HG02943 (cell line): ENCODE data around the gene TK2.
"Not testable (repeated sequence)": the region's sequence is repeated elsewhere in the genome, so short reads cannot be mapped to it uniquely, and the experiment has no call there.

Experiments
- ATAC-seq: cut with Tn5 transposase; IDR thresholded peaks from one replicate; pipeline ENCODE4 v1.9.1; 2021; ENCODE audit warnings: mild to moderate bottlenecking, low read depth, moderate library complexity; ENCODE audit not compliant: unreplicated experiment

TK2 gene

DNA sequence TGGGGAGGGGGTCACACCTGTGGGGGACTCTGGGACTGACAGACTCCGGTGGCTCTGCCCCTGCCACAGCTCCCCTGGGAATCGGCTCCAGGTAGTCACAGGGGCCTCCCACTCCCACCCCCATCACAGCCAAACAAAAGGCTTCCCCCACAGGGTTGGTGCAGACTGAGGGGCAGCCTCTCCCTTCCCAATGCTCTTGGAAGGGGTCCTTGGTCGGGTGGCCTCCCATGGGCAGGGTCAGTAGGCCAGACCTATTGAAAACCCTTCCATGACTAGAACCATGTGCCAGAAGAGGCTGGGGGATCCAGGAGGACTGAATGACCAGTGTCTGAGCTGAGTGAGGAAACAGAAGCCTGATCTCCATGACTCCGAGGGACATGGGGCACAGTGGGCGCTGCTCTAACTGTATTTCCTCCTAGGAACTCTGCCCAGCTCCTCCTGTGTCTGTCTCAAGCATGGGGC is 28.6 kb downstream of the TK2 start:
- ATAC-seq: no peak

DNA sequence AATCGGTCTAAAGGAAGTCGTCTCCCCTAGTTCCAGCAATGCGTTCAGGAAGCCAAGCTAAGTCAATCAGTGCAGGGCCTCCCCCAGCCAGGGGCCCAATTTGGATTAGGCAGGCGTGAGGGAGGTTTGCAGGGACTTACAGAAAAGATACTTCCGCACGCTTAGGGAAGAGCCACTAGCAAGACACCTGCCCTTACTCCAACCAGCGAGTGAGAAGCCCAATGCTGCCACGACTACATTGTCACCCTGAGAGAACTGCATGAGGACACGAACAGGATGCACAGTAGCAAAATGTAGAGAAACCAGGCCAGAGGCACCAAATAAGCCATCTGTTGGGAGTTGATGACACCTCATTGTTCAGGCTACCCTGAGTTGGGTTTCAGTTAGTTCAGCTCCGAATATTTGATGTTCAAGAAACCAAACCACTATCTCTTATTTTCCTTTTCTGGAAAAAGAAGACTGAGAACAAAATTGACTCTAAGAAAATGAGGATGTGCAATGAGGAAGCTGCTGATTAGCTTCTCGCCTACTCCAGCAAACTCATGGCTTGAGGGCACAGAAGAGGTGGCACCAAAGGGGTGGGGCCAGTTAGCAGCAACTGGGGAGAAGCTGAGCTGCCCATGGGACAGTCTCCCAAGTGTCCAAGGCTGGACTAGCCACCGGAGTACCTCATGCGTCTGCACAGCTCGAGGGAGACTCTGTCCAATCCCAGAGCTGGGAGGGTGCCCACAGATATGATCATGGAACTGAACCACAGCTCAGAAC is 29.3 kb downstream of the TK2 start:
- ATAC-seq: no peak

DNA sequence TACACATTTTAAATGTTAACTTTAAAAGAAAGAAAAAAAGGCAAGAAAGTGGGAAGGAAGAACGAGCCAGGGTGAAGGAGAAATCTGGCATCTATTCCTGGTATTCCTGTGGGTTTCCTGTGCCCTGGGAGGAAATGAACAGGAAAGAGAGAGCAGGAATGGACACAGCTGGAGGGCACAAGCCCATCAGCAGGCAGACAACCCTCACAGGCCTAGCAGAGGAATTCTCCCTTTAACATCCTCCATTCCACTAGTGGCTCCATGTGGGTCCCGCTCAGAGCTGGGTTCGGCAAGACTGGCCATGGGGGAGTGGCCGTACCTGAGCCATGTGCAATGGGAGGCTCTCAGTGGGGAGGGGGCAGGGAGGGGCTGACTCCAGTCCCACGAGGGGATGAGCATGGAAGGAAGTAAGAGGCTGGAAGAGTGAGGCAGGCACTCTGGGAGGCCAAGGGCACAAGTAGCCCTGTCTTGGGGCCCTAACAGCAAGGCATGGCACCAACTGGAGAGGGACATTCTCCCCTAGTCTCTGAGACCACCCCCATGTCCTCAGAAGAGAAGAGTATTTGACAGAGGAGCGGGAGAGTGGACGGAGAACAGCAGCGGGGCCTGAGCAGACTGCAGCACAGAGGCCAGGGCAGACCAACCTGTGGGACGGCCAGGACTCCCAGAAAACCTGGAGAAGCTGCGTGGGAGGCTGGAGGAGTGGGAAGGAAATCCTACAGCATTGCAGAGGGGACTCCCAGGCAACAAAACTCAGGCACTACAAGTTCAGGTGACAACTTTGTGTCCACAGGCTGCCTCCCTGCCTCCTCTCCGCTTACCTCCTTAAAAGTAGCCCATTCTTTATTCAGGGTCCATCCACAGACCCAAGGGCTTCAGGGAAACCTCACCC is 30.2 kb downstream of the TK2 start:
- no peak for ATAC-seq

DNA sequence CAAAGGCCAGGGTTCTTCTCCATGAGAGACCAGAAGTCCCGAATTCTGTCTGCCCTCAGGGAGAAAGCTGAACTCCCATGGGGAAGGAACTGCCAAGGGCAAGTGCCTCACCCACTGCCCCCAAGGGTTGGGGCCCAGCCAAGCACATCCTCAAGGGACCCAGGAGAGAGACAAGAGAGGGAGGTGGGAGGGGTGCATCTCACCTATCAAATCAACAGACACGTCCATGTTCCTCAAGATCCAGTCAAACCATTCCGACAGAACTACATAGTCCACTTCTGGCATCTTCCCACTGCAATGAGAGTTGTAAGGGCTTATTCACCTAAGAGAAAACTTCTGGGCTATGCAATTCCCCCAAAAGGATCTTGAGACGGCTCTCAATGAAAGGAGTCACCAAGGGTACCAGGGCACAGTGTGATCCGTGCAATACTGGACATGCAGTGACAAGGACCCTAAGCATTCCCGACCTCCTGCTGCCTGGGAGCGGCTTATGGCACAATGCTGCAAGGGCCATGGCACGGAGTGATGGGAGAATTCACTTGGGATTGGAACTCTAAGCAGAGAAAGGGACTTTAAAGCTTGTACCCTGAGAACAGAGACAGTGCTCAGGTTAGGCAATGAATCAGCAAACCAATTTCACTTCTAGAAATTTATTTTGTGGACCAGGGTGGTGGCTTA is 32.2 kb downstream of the TK2 start:
- ATAC-seq: no peak

DNA sequence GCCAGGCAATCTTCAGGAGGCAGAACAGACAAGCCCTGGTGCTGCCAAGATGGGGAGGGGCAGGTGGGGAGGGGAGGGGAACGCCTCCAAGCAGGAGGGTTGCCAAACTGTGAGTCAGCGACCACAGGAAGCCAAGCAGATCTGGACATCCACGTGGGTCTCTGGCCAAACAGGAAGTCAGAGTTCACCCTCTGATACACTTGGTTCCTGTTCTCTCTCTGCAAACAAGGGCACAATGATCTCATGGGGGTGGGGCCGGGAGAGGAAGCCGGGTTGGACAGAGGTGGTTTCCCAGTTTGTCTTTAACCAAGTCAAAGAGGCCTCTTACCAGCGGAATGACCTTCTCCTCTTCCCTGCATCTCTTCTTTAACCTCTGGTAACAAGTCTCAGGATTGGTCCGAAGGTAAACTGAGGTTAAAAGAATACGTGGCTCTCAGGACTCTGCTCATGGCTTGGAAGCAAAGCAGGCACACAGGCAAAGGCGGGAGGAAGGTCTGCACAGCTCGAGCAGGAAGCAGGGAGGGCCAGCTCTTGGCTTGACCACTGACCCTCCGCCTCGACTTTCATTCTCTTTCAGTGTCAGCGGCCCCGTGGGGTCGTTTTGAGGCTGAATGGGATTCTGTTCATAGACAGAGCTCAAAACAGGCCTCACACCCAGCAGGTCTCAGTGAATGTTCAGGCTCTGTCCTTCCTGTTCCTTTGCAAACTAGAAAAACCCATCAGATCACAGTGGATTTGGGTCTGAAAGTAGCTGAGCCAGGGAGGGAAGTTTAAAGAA is 32.9 kb downstream of the TK2 start:
- ATAC-seq: peak; percentile 94

DNA sequence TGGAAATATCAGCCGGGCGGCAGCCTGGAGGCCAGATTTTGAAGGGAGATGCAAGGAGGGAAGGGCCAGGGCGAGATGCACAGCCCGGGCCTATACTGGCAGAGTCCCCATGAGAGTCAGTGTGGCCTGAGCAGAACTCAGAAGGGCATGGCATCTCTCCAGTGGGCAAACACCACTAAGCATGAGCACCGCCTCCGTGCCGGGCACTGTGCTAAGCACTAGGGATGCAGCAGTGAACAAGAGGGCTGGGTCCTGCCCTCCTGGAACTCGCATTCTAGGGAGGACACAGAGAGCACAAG is 33.5 kb downstream of the TK2 start:
- ATAC-seq: no peak

DNA sequence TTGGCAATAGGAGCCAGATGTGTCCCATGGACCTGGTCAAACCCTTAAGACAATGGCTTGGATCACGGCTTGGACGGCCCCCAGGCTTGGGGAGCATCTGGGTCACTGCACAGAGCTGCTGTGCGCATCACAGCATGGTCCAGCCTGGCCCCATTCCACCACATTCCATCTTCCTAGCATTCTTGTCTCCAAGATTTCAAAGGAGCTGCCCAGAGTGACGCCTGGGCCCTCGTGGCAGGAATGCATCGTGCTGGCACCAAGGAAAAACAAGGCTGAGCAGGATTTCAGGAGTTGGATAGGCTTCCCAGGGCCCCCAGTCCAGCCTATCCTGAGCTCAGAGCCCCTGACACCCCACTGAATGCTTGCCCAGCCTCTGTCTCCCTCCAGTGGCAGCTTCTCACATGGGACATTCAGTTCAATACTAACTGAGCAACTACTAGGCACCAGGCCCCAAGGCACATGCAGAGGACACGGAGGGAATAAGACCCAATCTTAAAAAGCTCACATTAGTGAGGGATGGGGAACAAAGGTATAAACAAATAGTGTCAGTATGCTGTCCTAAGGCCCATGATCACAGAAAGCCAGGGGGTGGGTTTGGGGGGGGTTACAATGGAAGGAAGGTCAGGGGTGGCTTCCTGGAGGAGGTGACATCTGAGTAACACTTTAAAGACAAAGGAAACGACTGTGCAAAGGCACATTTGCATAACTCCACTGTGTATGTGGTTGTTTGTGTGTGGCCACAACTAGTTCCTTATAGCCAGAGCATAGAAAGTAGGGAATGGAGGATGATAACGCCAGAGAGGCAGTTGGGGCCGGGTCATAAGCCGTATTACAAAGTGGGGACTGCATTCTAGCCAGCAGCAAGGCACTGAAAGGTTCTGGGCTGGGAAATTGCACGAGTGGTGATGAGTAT is 34.1 kb downstream of the TK2 start:
- no peak for ATAC-seq

DNA sequence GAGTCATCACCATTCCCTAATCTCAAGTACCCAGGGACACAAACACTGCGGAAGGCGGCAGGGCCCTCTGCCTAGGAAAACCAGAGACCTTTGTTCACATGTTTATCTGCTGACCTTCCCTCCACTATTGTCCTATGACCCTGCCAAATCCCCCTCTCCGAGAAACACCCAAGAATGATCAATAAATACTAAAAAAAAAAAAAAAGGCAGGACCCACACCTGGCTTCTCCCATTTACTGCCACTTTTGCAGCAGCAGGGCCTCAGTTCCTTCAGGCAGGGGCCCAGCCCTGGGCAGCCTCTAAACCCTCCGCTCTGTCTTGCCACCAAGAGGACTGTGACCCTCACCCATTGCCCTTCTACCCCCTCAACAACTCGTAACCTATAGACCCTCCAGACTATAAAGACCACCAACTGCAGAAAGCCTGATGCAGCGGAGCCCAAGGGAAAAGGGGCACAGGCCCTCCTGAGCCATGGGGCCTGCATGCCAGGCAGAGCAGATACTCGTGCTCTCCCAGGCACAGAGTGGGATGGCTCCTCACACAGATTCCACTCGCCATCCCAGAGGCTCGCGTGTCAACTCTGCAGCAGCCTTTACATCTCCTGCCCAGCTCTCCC is 34.8 kb downstream of the TK2 start:
- ATAC-seq: not testable (repeated sequence)

DNA sequence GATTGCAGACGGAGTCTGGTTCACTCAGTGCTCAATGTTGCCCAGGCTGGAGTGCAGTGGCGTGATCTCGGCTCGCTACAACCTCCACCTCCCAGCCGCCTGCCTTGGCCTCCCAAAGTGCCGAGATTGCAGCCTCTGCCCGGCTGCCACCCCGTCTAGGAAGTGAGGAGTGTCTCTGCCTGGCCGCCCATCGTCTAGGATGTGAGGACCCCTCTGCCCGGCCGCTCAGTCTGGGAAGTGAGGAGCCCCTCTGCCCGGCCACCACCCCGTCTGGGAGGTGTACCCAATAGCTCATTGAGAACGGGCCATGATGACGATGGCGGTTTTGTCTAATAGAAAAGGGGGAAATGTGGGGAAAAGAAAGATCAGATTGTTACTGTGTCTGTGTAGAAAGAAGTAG is 35.5 kb downstream of the TK2 start:
- ATAC-seq: not testable (repeated sequence)

DNA sequence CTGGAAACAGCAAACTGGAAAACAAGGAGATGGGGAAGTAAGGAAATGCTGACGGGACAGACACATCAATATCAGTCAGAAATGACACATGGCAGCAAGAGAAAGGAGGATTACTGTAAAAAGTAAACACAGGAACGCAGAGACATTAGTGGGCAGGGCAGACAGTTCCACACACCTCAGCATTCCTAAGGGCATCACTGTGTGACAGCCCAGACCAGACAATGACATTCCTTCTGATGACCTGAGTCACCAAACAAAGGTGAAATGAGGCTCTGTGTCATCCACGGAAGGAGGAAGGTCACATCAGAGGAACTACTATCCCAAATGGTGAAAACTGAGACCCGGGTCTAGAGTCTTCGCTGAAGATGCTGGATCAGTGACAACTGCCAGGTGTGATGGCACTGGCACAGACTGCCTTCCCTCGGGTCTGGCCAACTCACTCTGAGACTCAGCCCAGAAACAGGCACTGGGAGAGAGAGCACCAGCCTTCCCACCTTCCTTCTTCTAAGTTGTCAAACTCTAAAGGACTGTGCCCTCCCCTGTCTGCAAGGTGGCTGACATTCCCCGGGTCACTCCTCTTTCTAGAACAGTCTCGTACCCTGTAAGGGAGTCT is 36.7 kb downstream of the TK2 start:
- ATAC-seq: no peak

DNA sequence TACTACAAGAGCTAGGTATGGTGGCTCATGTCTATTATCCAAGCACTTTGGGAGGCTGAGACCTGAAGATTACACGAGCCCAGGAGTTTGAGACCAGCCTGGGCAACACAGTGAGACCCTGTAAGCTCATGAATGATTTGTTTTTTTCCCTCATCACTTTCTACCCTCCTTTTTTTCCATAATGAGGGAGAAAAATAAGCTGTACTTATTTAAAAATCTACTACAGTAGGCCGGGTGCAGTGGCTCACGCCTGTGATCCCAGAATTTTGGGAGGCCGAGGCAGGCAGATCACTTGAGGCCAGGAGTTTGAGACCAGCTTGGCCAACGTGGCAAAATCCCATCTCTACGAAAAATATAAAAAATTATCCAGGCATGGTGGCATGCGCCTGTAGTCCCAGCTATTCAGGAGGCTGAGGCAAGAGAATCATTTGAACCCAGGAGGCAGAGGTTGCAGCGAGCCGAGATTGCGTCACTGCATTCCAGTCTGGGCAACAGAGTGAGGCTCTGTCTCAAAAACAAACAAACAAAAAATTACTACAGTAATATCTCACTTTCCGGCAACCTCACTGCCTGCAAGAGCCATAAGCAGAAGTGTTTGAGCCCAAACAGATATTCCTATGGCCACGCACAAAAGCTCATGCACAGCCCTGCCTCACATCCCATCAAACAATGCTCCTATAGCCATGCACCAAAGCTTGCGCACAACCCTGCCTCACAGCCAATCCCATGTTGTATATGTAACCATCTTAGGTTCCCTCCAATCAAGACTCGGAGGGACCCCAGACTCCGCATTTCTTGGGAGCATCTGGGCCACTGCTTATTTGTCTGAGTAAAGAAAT is 37.4 kb downstream of the TK2 start:
- ATAC-seq: no peak

DNA sequence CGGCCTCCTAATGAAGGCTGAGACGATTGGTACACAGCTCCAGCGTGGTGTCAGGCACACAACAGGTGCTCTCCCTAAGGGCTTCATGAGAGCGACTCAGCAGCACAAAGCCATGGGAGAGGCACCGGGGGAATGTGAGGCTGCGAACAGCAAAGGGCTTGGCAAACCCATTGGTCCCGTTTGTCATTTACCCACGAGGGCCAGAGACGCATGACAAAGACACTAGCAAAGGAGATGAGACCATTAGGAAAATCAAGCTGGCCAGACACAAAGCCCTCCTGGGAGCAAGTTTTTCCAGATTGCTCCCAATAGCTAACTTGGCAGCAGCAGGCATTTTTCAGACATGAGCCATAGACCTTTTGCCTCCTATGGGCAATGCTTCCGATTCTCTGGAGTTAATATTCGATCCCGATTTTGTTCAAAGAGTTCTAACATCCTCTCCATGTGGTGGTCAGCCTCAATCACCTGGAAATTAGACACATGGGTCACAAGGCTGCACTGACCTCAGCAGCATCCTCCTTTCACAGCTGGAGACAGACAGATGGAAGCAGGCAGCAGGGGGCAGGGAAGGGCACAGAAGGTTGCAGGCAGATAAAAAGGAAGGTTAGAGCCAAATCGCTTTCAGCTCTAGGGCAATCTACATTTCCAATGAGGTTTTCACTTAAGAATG is 38.2 kb downstream of the TK2 start:
- no peak for ATAC-seq

DNA sequence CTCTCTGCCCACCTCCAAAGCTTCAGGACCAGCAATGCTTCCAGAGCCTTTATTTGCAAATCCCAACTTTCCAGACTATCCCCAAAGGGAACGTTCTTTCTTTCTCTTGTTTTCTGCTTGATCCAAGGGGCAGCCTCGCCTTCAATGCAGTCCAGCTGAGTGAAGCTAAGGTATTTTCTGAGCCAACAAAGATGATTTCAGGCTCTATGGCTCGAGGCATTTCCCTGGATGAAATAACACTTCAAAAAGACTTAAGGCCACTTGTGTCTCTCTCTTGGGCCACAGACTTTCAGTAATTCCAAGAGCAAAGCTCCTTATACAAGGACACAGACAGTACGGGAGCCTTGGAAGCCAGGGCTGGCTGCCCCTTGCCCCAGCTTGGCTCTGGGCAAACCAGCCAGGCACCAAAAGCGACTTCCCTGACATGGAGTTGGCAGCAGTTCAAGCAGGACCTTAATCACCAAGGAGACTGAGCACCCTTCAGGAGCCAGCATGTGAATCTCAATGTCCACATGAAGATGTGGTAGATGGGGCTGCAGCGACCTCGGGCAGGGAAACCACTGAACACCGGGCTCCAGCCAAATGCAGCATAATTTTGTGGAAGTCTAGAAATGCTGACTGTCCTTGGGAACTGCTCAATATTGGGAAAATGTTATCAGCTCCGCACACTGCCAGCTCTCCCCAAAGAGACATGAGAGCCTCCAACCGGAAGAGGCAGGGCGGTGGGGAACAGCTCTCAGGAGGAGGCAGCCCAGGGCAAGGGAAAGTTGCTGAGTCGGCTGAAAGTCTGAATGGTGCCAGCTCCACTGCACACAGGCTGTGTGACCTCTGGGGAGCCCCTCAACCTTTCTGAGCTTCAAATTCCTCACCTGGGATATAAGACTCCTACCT is 39.0 kb downstream of the TK2 start:
- no peak for ATAC-seq

DNA sequence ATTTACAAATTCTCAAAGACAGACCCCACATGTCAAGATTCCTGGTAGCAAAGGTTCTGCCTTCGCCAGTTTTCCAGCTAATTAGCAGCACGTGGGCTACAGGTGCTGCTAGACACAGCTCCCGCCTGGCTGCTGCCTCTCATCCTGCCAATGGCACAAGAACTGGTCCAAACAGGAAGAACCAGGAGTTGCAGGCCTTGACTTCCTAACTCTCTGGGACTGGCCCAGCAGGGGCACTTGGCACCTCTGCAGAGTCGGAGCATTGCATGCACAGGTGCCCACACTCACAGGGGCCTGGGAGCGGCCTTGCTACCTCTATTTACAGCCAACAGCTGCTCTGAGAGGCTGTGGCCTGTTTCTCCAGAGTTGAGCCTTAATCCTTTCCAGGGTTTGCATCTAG is 39.6 kb downstream of the TK2 start:
- ATAC-seq: no peak

DNA sequence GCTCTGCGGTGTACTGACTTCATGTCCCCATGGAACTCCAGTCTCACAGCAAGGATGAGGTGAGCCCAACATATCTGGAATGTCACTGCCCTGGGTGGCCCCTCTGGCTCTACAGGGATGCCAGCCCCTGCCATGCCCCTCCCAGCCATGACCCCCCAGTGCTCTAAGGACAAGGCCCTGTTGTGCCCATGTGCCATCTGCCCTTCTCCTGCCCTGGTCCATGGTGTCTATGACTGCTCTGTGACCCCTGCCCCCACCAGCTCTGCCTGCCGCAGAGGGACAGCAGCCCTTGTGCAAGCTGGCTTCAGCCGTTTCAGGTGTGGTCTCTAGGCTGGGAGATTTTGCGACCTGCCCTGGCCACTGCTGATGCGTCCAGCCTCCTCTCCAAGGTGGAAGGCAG is 40.3 kb downstream of the TK2 start:
- ATAC-seq: no peak

DNA sequence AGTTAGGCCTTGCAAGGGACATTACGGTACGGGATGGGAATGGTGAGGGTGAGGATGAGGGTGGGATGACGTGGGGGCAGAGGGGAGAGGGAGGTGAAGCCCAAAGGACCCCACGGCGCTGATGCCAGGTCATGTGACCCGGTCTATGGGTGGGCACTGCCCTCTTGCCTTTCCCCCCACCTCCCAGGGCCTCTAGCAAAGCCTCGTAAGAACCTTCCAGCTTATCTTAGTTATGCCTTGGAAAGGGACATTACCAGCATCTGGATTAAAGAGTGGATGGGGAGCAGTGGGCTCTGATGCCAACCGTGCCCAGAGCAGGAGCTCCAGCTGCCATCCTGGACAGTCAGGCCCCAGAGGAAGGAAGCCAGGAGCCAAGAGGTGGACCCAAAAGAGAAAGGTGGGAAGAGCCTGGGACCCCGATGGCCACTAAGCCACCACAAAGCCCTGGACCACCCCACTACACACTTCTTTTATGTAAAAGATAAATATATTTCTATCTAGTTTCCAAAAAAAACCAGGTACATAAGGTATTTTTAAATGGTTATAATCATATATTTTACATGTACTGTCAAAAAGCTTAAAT is 40.9 kb downstream of the TK2 start:
- no peak for ATAC-seq
